ENCODE data around the gene ZNF79.

DNA sequence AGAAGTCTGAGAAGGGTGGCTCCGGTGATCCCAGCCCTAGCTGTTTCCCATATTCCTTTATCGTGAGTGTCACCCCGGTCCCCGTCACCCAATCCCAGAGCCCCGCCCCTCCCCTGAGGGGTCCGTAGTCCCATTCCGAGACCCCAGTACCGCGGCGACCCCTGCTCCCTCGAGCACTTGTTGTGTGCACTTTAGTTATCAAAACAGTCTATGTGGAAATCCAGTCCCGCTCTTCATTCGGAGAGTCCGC lies 27.4 kb downstream of the ZNF79 start:
- TF ChIP-seq EP300 (IDR thresholded peaks at IDR 0.05; ENCODE audit: borderline replicate concordance) (no peak), FOXM1 (IDR thresholded peaks at IDR 0.05; ENCODE audit: borderline replicate concordance, low read depth) (no peak), YY1 (IDR thresholded peaks at IDR 0.05; ENCODE audit: low read depth) (no peak), CREB1 (IDR thresholded peaks at IDR 0.05; ENCODE audit: low read depth) (no peak), EGR1 (IDR thresholded peaks at IDR 0.05) (no peak), TAF1 (IDR thresholded peaks at IDR 0.05; ENCODE audit: low read depth) (no peak), CEBPB (IDR thresholded peaks at IDR 0.05) (no peak), ZBTB7A (IDR thresholded peaks at IDR 0.05; ENCODE audit: low read depth) (peak; percentile 75; the same call in 1 of the 2 replicates)
- TF ChIP-seq, protein P1, sequence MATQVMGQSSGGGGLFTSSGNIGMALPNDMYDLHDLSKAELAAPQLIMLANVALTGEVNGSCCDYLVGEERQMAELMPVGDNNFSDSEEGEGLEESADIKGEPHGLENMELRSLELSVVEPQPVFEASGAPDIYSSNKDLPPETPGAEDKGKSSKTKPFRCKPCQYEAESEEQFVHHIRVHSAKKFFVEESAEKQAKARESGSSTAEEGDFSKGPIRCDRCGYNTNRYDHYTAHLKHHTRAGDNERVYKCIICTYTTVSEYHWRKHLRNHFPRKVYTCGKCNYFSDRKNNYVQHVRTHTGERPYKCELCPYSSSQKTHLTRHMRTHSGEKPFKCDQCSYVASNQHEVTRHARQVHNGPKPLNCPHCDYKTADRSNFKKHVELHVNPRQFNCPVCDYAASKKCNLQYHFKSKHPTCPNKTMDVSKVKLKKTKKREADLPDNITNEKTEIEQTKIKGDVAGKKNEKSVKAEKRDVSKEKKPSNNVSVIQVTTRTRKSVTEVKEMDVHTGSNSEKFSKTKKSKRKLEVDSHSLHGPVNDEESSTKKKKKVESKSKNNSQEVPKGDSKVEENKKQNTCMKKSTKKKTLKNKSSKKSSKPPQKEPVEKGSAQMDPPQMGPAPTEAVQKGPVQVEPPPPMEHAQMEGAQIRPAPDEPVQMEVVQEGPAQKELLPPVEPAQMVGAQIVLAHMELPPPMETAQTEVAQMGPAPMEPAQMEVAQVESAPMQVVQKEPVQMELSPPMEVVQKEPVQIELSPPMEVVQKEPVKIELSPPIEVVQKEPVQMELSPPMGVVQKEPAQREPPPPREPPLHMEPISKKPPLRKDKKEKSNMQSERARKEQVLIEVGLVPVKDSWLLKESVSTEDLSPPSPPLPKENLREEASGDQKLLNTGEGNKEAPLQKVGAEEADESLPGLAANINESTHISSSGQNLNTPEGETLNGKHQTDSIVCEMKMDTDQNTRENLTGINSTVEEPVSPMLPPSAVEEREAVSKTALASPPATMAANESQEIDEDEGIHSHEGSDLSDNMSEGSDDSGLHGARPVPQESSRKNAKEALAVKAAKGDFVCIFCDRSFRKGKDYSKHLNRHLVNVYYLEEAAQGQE (IDR thresholded peaks at IDR 0.05; ENCODE audit: low read depth), result no peak
- TF ChIP-seq, protein P2, sequence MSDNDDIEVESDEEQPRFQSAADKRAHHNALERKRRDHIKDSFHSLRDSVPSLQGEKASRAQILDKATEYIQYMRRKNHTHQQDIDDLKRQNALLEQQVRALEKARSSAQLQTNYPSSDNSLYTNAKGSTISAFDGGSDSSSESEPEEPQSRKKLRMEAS (IDR thresholded peaks at IDR 0.05), result no peak

Data from Ishikawa (cell line).